Heart left ventricle (tissue), 16 donors: Measurements from ENCODE around the gene TNK2. TPM values are rescaled to one million over a fixed set of nuclear protein-coding genes. Genes with fewer than 3 reads are reported as not detected.
"Not testable (repeated sequence)": the region's sequence is repeated elsewhere in the genome, so short reads cannot be mapped to it uniquely, and the experiment has no call there.

Experiments
- ATAC-seq, 4 donors: fragments of 200-7000 bp; cut with Tn5 transposase; one replicate each; pipeline ENCODE4 v1.9.1; 2020 to 2022; ENCODE audit warnings: moderate library complexity in 4 of 4, mild to moderate bottlenecking in 3 of 4, moderate number of reproducible peaks in 1 of 4
- DNase-seq, 5 donors: peaks; one replicate each; pipeline ENCODE4 v3.0.0-alpha.2; 2020
- H3K27ac ChIP-seq, 12 donors: fragments of 200-600 bp; sonication (generic) in 4 of 12; one replicate each; pipeline versions ENCODE4 v1.5.0 to v1.8.0; 2016 to 2022; ENCODE audit warnings: mild to moderate bottlenecking in 2 of 12
- H3K27me3 ChIP-seq, 9 donors: fragments of 200-600 bp; sonication (generic) in 2 of 9; one replicate each; pipeline versions ENCODE4 v1.5.1 to v1.8.0; 2016 to 2022; ENCODE audit warnings: mild to moderate bottlenecking in 3 of 9
- H3K36me3 ChIP-seq, 9 donors: fragments of 200-600 bp; sonication (generic) in 2 of 9; one replicate each; pipeline versions ENCODE4 v1.5.0 to v1.8.0; 2018 to 2022; ENCODE audit warnings: mild to moderate bottlenecking in 2 of 9
- H3K4me1 ChIP-seq, 12 donors: fragments of 200-600 bp; sonication (generic) in 4 of 12; one replicate each; pipeline versions ENCODE4 v1.5.0 to v1.8.0; 2016 to 2022; ENCODE audit warnings: mild to moderate bottlenecking in 3 of 12
- H3K4me3 ChIP-seq, 12 donors: fragments of 200-600 bp; sonication (generic) in 4 of 12; one replicate each; pipeline versions ENCODE4 v1.5.0 to v1.8.0; 2017 to 2022; ENCODE audit warnings: mild to moderate bottlenecking in 9 of 12, moderate library complexity in 4 of 12
- H3K9me3 ChIP-seq, 12 donors: fragments of 200-600 bp; sonication (generic) in 4 of 12; one replicate each; pipeline versions ENCODE4 v1.5.0 to v1.8.0; 2016 to 2022; ENCODE audit warnings: mild to moderate bottlenecking in 1 of 12
- CTCF ChIP-seq, 12 donors: fragments of 200-600 bp; sonication (generic) in 4 of 12; IDR thresholded peaks; one replicate each; pipeline versions ENCODE4 v1.5.0 to v1.8.0; 2018 to 2022; ENCODE audit warnings: antibody characterized with exemption in 12 of 12, mild to moderate bottlenecking in 5 of 12
- POLR2A ChIP-seq, 2 donors: fragments of 450-650 bp; IDR thresholded peaks; one replicate each; pipeline ENCODE4 v1.6.1; 2017; ENCODE audit warnings: antibody characterized with exemption in 2 of 2, mild to moderate bottlenecking in 2 of 2, moderate library complexity in 2 of 2
- WGBS, 4 donors: extraction: QIAGEN DNeasy Blood & Tissue Kit in 2 of 4; methylation state at CpG; one replicate each; pipeline versions ENCODE4 v1.1.5 to v1.1.7; 2013 to 2018; 5-methylcytosine and 5-hydroxymethylcytosine counted together
- intact Hi-C, 10 donors: fragments of 100-400 bp; cut with DNase I; formaldehyde crosslinking; loops; one replicate each; pipeline versions ENCODE4 v1.11.1 to v1.14.2; 2022
- long read RNA-seq, 3 donors: library from polyadenylated mRNA; unstranded; transcript quantifications; one replicate each; pipeline ENCODE4 v2.0.0, GENCODE V29; 2020 to 2021
- polyA plus RNA-seq, 2 donors: library from polyadenylated mRNA; stranded (reverse); fragments of 200-250 nt; gene quantifications; one replicate each; pipeline ENCODE4 v1.2.3, GENCODE V29; 2013
- total RNA-seq, 9 donors: library from RNA; depleted of rRNA in 2 of 9; stranded (reverse); fragments of >200 nt in 2 of 9; fragmentation: NEBNext Ultra II Directional in 3 of 9; extraction: Animal tissue kit (Norgen Biotek cat#: 25700) in 3 of 9; gene quantifications; one replicate each; pipeline versions ENCODE4 v1.1.0 to v1.2.4, GENCODE V29; 2016 to 2023
- donor health status: ischemic (EF 13 %, LVEDD 7.1; RV severe dilation, severe dysfunction).
- donor health status: healthy with polysubstance abuse.
- donor health status: DM: no; HTN: yes; CAD: no.
- donor health status: DM: no; HTN: no; CAD: no.
- donor health status: ischemic (EF 25% LVEDD 6.9; RV normal size, moderate dysfunction).
- donor health status: ischemic (EF 25% LVEDD 5.7; RV mildly dilated, moderate dysfunction).
- donor health status: healthy.
- donor health status: DM: yes; HTN: yes; CAD: no.
- donor health status: ischemic (EF 35%, LVEDD 5.7; RV mildly dilated, moderate dysfunction).
- donor health status: nonischemic (EF 11% LVEDD 7.7; RV severe dilation, severe dysfunction).
- donor health status: DM: yes; HTN: yes; CAD: no.
- donor health status: PGD.
- donor health status: ischemic (EF 29% LVEDD 5.4; RV normal size, mild dysfunction).
- donor health status: nonischemic (EF 23%, LVEDD 6.1; RV moderate dilation, normal function).

TNK2 gene
- 10 to 100 TPM; 13.5 to 59.7 (median 28.7) TPM for total RNA-seq
- 10 to 100 TPM; 27.2 to 31.5 TPM for polyA plus RNA-seq
- long read RNA-seq, donor 1, transcript TNK2-205 (4 exons, 3,377 nt), result major isoform, 7 of 10 reads
- long read RNA-seq, donor 1, partial matches to known transcripts, result 3 of 10 reads
- long read RNA-seq, donor 1, other reads (novel, unspliced or antisense), result 0 of 10 reads
- long read RNA-seq, donor 2, transcript TNK2-205 (4 exons, 3,377 nt), result major isoform, 7 of 7 reads
- long read RNA-seq, donor 2, partial matches to known transcripts, result 0 of 7 reads
- long read RNA-seq, donor 2, other reads (novel, unspliced or antisense), result 0 of 7 reads
- long read RNA-seq, donor 3, transcript TNK2-205 (4 exons, 3,377 nt), result major isoform, 5 of 7 reads
- long read RNA-seq, donor 3, partial matches to known transcripts, result 1 of 7 reads
- long read RNA-seq, donor 3, other reads (novel, unspliced or antisense), result 1 of 7 reads

DNA sequence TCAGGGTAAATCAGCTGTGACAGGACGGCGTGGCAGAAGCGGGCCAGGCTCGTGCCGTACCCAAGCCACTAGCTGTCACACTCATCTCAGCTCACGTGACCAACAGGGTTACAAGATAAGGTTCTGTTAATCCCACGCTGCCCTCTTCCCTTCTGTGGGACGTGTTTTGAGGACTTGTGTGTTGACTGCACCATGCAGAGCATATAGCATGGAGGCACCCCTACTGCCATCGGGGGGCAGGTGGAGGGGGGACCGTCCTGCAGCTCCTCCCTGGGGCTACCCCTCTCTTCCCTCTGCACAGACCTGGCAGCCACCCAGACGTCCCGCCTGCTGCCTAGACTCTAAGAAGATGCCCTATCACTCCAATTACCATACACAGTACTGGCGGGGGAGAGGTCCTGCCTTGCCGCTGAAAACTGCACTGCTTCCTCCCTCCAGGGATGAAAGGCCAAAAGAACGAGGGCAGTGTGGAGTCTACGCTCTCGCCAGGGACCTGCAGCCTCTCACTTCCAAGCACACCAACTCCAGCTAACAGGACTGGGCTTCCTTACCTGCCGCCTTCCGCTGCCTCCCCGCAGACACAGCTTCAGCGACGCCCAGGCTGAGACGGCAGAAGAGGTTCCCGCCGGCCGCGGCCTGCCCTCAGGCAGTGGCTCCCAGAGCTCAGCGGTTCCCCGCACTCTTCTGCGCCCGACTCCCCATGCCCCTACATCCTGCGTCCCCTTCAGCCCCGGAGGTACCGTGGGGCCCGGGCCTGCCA is at the start of gene TNK2:
Gene TNK2 (minus strand): TSS at position 618 of the 760 bp plus-strand sequence. CDS start 19,963 bp downstream, outside the sequence.
- WGBS, 4 donors, result 4 to 17% (median 9%) methylated on average over 31 to 35 of the region's 35 CpGs

DNA sequence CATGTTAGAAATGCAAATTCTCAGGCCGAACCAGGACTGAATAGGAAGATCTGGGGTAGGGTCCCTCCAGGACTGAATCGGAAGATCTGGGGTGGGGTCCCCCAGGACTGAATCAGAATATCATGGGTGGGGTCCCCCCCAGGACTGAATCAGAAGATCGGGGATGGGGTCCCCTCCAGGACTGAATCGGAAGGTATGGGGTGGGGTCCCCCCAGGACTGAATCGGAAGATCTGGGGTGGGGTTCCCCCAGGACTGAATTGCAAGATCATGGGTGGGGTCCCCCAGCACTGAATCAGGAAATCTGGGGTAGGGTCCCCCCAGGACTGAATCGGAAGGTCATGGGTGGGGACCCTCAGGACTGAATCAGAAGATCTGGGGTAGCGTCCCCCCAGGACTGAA is 48.2 kb upstream of the TNK2 start:
- H3K27me3 ChIP-seq, result no peaks in the 10 kb centered on the region
- ATAC-seq (no peak), DNase-seq (no peak)
- H3K4me1 ChIP-seq, result peaks cover 0 to 14% (median 2%) of the 10 kb centered on the region in 12 donors
- intact Hi-C loops, result no loop called here
- no peak overlapping the region for H3K27ac ChIP-seq
- H3K4me3 ChIP-seq, result no peak overlapping the region
- H3K9me3 ChIP-seq, result no peaks in the 10 kb centered on the region
- H3K36me3 ChIP-seq, result peaks cover 0 to 26% (median 13%) of the 10 kb centered on the region in 9 donors
- TF ChIP-seq POLR2A (IDR thresholded peaks at IDR 0.05) (no peak), CTCF (IDR thresholded peaks at IDR 0.05) (no peak)
- 94 to 98% (median 95%) methylated on average over 7 of the region's 7 CpGs for WGBS, 4 donors

More for the DNA sequence above, at the start of gene TNK2:
- ATAC-seq (peak; percentile 53 to 65 (median 60)), DNase-seq (peak in 4 of 5 donors; percentile 38 to 72 (median 56))
- intact Hi-C loops, result loop anchor here in 3 of 10 donors (2.0 kb wide), 1 partner anchor 13 kb away; no protein-coding TSS in a partner anchor
- Histone ChIP-seq H3K27me3 (no peaks in the 10 kb centered on the region), H3K27ac (peak within 1 kb of the TSS in 8 of 12 donors; percentile 15 to 94 (median 57)), H3K36me3 (no peaks in the 10 kb centered on the region), H3K4me1 (peaks cover 4 to 59% (median 28%) of the 10 kb centered on the region in 12 donors), H3K9me3 (no peaks in the 10 kb centered on the region), H3K4me3 (peak within 1 kb of the TSS; percentile 36 to 90 (median 68))
- TF ChIP-seq POLR2A (IDR thresholded peaks at IDR 0.05) (no peak), CTCF (IDR thresholded peaks at IDR 0.05) (no peak)

GRCh38 chr3:195955416-195955841 is 47.1 kb upstream of the TNK2 start:
- ATAC-seq, result peak in 2 of 4 donors; percentile 7 to 8
- peak overlapping the region in 3 of 12 donors; percentile 11 to 52 (median 21) for H3K4me3 ChIP-seq
- H3K27ac ChIP-seq, intact Hi-C loops, H3K9me3 ChIP-seq, H3K27me3 ChIP-seq, DNase-seq: not testable (repeated sequence)
- WGBS, 4 donors, result 53 to 61% (median 56%) methylated on average over 15 to 20 of the region's 20 CpGs
- peaks cover 0 to 26% (median 13%) of the 10 kb centered on the region in 9 donors for H3K36me3 ChIP-seq
- H3K4me1 ChIP-seq, result peaks cover 0 to 14% (median 2%) of the 10 kb centered on the region in 12 donors

DNA sequence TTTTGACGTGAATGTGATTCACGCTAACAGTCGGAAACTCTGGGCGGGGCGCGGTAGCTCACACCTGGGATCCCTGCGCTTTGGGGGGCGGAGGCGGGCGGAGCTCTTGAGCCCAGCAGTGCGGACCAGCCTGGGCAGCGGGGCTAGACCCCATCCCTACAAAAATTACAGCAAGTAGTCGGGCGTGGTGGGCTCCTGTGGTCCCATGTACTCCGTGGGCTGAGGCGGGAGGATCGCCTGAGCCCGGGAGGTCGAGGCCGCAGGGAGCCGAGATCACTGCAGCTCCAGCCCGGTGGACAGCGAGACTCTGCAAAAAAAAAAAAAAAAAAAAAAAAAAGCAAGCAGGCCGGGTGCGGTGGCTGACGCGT is 46.4 kb upstream of the TNK2 start:
- ATAC-seq, result peak in 3 of 4 donors; percentile 38 to 48 (median 41)
- Histone ChIP-seq H3K4me3 (peak overlapping the region in 9 of 12 donors; percentile 28 to 58 (median 50)), H3K4me1 (peaks cover 0 to 14% (median 1%) of the 10 kb centered on the region in 12 donors), H3K36me3 (peaks cover 0 to 20% (median 12%) of the 10 kb centered on the region in 9 donors), H3K27ac (peak overlapping the region in 2 of 12 donors; percentile 19 to 33)
- H3K27me3 ChIP-seq, H3K9me3 ChIP-seq, intact Hi-C loops, DNase-seq: not testable (repeated sequence)
- 1 to 2% methylated on average over 6 to 12 of the region's 27 CpGs; no CpG with 5 or more reads in 2 of the 4 donors for WGBS, 4 donors
